Esophagus squamous epithelium (tissue), 5 donors: ENCODE data around the gene LAG3. TPM values are rescaled to one million over a fixed set of nuclear protein-coding genes. Genes with fewer than 3 reads are reported as not detected.
A peak's percentile ranks its signal among the peaks of the same experiment; 100 is the strongest.

ENCODE experiments used
- DNase-seq: peaks from one replicate; lab custom pipeline; 2025; lab: John Stamatoyannopoulos, UW
- H3K27ac ChIP-seq, 4 donors: fragments of 200-600 bp; sonication (generic); one replicate each; pipeline ENCODE4 v1.5.1; 2016 to 2019; ENCODE audit warnings: mild to moderate bottlenecking in 1 of 4
- H3K27me3 ChIP-seq, 4 donors: fragments of 200-600 bp; sonication (generic); 1 replicate in 3 of 4; 2 replicates in 1 of 4; pipeline versions ENCODE4 v1.5.1 to v1.6.0; 2017 to 2021; ENCODE audit warnings: antibody characterized with exemption in 1 of 4
- H3K36me3 ChIP-seq, 3 donors: fragments of 200-600 bp; sonication (generic); one replicate each; pipeline ENCODE4 v1.5.1; 2016 to 2019
- H3K4me1 ChIP-seq, 3 donors: fragments of 200-600 bp; sonication (generic); one replicate each; pipeline ENCODE4 v1.5.1; 2017 to 2019
- H3K4me3 ChIP-seq, 4 donors: fragments of 200-600 bp; sonication (generic); 1 replicate in 3 of 4; 2 replicates in 1 of 4; pipeline ENCODE4 v1.5.1; 2016 to 2019; ENCODE audit warnings: mild to moderate bottlenecking in 2 of 4, moderate library complexity in 1 of 4
- H3K9me3 ChIP-seq, 3 donors: fragments of 200-600 bp; sonication (generic); one replicate each; pipeline ENCODE4 v1.5.1; 2016 to 2019
- POLR2A ChIP-seq, 4 donors: fragments of 450-650 bp; IDR thresholded peaks; one replicate each; pipeline ENCODE4 v1.6.1; 2017; ENCODE audit warnings: antibody characterized with exemption in 4 of 4, mild to moderate bottlenecking in 4 of 4, moderate library complexity in 3 of 4
- WGBS, 2 donors: methylation state at CpG; one replicate each; pipeline ENCODE4 v1.1.5; 2018; 5-methylcytosine and 5-hydroxymethylcytosine counted together
- intact Hi-C: fragments of 100-400 bp; cut with DNase I; formaldehyde crosslinking; loops from one replicate; pipeline ENCODE4 v1.15.0; 2022
- total RNA-seq, 4 donors: library from RNA; depleted of rRNA; stranded (reverse); fragments of >200 nt; gene quantifications; one replicate each; pipeline ENCODE4 v1.1.0, GENCODE V29; 2016
- TF ChIP-seq, protein P1 (sequence below), 6 experiments: fragments of 450-650 bp in 4 of 6; fragments of 200-600 bp in 2 of 6; sonication (generic) in 2 of 6; IDR thresholded peaks; one replicate each; pipeline ENCODE4 v1.5.1; 2016 to 2019; ENCODE audit warnings: antibody characterized with exemption in 6 of 6, mild to moderate bottlenecking in 4 of 6, moderate library complexity in 4 of 6
- donor health status: DM: yes; HTN: yes; CAD: no.

Gene LAG3
- total RNA-seq, 4 donors from 2014 or later: 0.35 to 0.76 (median 0.50) TPM; not detected in 1

DNA sequence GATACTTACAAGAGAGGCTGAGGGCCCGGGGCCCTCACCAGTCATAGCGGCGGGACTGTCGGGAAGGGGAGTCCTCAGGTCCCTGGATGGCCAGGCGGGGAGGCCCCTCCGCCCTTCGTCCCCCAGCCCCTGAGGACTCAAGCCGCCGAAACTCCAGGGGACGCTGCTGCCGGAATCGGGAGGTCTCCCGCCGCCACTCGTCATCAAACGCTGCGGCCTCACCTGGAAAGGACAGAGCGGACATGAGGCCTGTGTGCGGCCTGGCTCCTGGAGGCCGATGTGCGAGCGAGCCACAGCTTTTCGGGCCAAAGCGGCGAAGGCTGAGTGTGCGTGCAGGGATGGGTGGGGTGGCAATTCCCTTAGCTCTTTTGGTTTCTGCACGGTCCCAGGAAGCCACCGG lies 23.6 kb upstream of the LAG3 start:
- DNase-seq: no peak
- 80 to 83% methylated on average over 2 to 3 of the region's 28 CpGs for WGBS, 2 donors
- intact Hi-C loops: no loop called here
- peaks cover 18 to 59% (median 33%) of the 10 kb centered on the region in 3 donors for H3K36me3 ChIP-seq
- H3K4me1 ChIP-seq: peaks cover 12 to 36% (median 13%) of the 10 kb centered on the region in 3 donors
- H3K4me3 ChIP-seq: no peak overlapping the region
- no peak overlapping the region for H3K27ac ChIP-seq
- no peak for TF ChIP-seq POLR2A (IDR thresholded peaks at IDR 0.05)
- TF ChIP-seq, protein P1, sequence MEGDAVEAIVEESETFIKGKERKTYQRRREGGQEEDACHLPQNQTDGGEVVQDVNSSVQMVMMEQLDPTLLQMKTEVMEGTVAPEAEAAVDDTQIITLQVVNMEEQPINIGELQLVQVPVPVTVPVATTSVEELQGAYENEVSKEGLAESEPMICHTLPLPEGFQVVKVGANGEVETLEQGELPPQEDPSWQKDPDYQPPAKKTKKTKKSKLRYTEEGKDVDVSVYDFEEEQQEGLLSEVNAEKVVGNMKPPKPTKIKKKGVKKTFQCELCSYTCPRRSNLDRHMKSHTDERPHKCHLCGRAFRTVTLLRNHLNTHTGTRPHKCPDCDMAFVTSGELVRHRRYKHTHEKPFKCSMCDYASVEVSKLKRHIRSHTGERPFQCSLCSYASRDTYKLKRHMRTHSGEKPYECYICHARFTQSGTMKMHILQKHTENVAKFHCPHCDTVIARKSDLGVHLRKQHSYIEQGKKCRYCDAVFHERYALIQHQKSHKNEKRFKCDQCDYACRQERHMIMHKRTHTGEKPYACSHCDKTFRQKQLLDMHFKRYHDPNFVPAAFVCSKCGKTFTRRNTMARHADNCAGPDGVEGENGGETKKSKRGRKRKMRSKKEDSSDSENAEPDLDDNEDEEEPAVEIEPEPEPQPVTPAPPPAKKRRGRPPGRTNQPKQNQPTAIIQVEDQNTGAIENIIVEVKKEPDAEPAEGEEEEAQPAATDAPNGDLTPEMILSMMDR (IDR thresholded peaks at IDR 0.05): no peak
- no peaks in the 10 kb centered on the region for H3K27me3 ChIP-seq
- H3K9me3 ChIP-seq: no peaks in the 10 kb centered on the region

DNA sequence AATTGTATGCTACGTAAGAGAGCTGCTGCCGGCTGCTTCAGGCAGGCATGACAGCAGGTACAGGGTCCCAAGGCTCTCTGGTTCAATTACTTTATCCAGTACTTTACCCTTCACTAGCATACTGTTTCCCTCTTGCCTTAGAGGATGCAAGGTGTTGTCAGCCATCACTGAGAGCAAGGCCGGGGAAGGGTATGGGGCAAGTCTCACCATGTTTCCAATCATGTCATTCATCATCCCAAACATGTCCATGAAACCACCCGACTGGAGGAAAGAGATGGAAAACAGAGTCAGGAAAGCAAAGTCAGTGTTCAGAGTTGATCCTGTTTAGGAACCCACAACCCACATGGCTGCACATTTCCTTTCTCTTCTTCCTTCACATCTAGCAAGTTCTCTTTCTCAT lies 21.8 kb upstream of the LAG3 start:
- intact Hi-C loops: no loop called here
- DNase-seq: no peak
- H3K4me1 ChIP-seq: peaks cover 12 to 44% (median 20%) of the 10 kb centered on the region in 3 donors
- peaks cover 18 to 59% (median 33%) of the 10 kb centered on the region in 3 donors for H3K36me3 ChIP-seq
- no peak for TF ChIP-seq POLR2A (IDR thresholded peaks at IDR 0.05)
- TF ChIP-seq, protein P1 (IDR thresholded peaks at IDR 0.05): no peak
- no peaks in the 10 kb centered on the region for H3K9me3 ChIP-seq
- WGBS, 2 donors: 60 to 70% methylated on average over 3 to 4 of the region's 4 CpGs
- H3K27ac ChIP-seq: no peak overlapping the region
- no peaks in the 10 kb centered on the region for H3K27me3 ChIP-seq
- no peak overlapping the region for H3K4me3 ChIP-seq

DNA sequence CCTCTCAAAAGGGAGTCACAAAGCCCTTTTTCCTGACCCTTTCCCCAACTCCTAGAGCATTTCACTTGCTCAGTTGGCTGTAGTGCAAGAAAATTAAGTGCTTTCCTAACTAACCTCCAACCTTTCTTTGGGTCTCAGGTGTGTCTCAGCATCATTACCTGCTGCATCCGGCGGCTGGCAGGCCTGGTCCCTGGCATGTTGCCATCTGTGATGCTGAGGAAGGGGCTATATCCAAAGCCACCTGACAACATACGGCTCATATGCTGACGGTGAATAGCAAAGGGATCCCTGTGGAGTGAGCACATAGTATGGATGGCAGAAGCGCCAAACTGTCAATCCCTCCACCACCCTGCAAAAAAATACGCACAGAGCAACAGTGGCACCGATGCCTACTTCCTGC lies 20.6 kb upstream of the LAG3 start:
- no peak for DNase-seq
- intact Hi-C loops: no loop called here
- no peaks in the 10 kb centered on the region for H3K9me3 ChIP-seq
- H3K4me3 ChIP-seq: peak overlapping the region in 3 of 4 donors; percentile 77 to 88 (median 80)
- H3K36me3 ChIP-seq: peaks cover 18 to 51% (median 30%) of the 10 kb centered on the region in 3 donors
- no peaks in the 10 kb centered on the region for H3K27me3 ChIP-seq
- TF ChIP-seq POLR2A (IDR thresholded peaks at IDR 0.05): no peak
- TF ChIP-seq, protein P1 (IDR thresholded peaks at IDR 0.05): no peak
- peaks cover 12 to 36% (median 20%) of the 10 kb centered on the region in 3 donors for H3K4me1 ChIP-seq
- H3K27ac ChIP-seq: peak overlapping the region; percentile 96 to 100 (median 98)
- 49 to 80% methylated on average over 1 to 5 of the region's 7 CpGs for WGBS, 2 donors

DNA sequence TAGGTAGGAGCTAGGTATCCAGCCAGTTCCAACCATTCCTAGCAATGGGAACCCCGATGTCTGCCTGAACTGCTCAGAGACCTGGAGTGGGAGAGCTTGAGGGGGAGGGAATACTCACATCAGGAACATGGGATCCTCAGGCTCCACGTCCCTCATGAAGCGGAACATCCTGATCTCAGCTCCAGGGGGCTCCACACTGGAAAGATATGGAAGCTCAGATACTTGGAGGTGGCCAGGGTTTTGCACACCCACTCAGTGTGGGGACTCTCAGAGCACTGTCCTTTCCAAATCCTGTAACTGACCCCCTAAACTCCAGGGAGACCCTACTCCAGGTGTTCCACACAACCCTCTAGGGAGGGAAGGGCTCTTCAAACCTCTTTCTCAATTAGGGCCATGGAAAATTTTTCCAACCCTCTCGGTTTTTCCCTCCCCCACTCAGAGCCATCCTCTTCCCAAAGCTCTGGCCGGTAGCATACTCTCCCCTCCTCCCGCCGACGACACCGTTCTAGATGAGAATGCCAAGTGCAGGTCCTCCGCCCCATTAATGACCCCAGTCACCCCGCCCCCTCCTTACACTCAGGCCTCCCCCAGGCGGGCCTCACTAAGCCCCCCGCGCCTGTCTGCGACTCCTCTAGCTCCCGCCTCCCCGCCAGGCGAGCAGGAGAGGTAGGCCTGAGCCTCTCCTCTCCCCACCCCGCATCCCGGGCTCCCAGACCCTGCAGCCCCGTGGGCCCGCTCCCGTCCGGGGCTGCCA lies 20.0 kb upstream of the LAG3 start:
- Histone ChIP-seq H3K9me3 (no peaks in the 10 kb centered on the region), H3K4me3 (peak overlapping the region; percentile 77 to 88 (median 83)), H3K27ac (peak overlapping the region; percentile 96 to 100 (median 98)), H3K27me3 (no peaks in the 10 kb centered on the region), H3K36me3 (peaks cover 18 to 46% (median 25%) of the 10 kb centered on the region in 3 donors), H3K4me1 (peaks cover 12 to 36% (median 20%) of the 10 kb centered on the region in 3 donors)
- no peak for DNase-seq
- TF ChIP-seq POLR2A (IDR thresholded peaks at IDR 0.05): no peak
- TF ChIP-seq, protein P1 (IDR thresholded peaks at IDR 0.05): peak in 3 of 6 experiments; percentile 13 to 28 (median 18)
- WGBS, 2 donors: 4 to 6% methylated on average over 10 to 14 of the region's 24 CpGs
- intact Hi-C loops: no loop called here
